ENCODE data around the gene MICAL3.

DNA sequence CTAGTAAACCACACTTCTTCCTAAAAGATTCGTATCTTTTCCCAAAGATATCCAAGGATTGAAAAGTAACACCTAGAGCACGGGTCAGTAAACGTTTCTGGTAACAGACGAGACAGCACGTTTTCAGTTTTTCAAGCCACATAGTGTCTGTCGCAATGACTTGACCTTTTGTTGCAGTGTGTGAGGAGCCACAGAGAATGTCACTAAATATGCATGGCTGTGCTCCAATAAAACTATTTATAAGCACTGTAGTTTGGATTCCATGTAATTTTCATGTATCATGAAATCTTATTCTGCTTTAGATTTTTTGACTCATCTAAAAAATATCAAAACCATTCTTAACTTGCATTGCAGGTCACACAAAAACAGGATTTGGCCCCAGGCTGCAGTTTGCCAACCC is 18.3 kb upstream of the MICAL3 start:
- TF ChIP-seq, protein P1, sequence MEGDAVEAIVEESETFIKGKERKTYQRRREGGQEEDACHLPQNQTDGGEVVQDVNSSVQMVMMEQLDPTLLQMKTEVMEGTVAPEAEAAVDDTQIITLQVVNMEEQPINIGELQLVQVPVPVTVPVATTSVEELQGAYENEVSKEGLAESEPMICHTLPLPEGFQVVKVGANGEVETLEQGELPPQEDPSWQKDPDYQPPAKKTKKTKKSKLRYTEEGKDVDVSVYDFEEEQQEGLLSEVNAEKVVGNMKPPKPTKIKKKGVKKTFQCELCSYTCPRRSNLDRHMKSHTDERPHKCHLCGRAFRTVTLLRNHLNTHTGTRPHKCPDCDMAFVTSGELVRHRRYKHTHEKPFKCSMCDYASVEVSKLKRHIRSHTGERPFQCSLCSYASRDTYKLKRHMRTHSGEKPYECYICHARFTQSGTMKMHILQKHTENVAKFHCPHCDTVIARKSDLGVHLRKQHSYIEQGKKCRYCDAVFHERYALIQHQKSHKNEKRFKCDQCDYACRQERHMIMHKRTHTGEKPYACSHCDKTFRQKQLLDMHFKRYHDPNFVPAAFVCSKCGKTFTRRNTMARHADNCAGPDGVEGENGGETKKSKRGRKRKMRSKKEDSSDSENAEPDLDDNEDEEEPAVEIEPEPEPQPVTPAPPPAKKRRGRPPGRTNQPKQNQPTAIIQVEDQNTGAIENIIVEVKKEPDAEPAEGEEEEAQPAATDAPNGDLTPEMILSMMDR (IDR thresholded peaks at IDR 0.05; ENCODE audit: insufficient read depth, low read length), result no peak
- TF ChIP-seq POLR2AphosphoS5 (IDR thresholded peaks at IDR 0.05; ENCODE audit: low read depth), result no peak
- TF ChIP-seq, protein P2, sequence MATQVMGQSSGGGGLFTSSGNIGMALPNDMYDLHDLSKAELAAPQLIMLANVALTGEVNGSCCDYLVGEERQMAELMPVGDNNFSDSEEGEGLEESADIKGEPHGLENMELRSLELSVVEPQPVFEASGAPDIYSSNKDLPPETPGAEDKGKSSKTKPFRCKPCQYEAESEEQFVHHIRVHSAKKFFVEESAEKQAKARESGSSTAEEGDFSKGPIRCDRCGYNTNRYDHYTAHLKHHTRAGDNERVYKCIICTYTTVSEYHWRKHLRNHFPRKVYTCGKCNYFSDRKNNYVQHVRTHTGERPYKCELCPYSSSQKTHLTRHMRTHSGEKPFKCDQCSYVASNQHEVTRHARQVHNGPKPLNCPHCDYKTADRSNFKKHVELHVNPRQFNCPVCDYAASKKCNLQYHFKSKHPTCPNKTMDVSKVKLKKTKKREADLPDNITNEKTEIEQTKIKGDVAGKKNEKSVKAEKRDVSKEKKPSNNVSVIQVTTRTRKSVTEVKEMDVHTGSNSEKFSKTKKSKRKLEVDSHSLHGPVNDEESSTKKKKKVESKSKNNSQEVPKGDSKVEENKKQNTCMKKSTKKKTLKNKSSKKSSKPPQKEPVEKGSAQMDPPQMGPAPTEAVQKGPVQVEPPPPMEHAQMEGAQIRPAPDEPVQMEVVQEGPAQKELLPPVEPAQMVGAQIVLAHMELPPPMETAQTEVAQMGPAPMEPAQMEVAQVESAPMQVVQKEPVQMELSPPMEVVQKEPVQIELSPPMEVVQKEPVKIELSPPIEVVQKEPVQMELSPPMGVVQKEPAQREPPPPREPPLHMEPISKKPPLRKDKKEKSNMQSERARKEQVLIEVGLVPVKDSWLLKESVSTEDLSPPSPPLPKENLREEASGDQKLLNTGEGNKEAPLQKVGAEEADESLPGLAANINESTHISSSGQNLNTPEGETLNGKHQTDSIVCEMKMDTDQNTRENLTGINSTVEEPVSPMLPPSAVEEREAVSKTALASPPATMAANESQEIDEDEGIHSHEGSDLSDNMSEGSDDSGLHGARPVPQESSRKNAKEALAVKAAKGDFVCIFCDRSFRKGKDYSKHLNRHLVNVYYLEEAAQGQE (IDR thresholded peaks at IDR 0.05; ENCODE audit: insufficient replicate concordance, low read depth), result no peak
- no peak for TF ChIP-seq GABPA (IDR thresholded peaks at IDR 0.05; ENCODE audit: low read depth)
